ENCODE data around the gene UBE2C. TPM values are rescaled to one million over a fixed set of nuclear protein-coding genes. Genes with fewer than 3 reads are reported as not detected.

The UBE2C gene
- total RNA-seq, 1 experiment from 2014 or later = 268 TPM

DNA sequence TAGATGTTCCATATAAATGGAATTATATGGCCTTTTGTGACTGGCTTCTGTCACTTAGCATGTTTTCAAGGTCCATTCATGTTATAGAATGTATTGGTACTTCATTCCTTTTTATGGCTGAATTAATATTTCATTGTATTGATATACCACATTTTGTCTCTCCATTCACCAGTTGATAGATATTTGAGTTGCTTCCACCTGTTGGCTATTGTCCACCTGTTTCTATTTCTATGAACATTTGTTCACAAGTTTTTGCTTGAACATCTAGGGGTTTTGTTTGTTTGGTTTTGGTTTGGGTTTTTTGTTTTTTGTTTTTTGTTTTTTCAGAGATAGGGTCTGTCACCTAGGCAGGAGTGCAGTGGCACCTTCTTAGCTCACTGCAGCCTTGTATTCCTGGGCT lies 44.0 kb upstream of the UBE2C start:
- H3K27ac Mint-ChIP-seq = no peak overlapping the region; a peak in 2 of 7 replicates

More for the DNA sequence above, 44.0 kb upstream of the UBE2C start:
- Histone ChIP-seq H3K9me3 (ENCODE audit: control insufficient read depth, low read depth, low read length) (no peaks in the 10 kb centered on the region), H2AFZ (ENCODE audit: low read length) (no peak overlapping the region), H3T11ph (ENCODE audit: low read length) (no peak overlapping the region), H3K56ac (ENCODE audit: insufficient read length, low read depth, low read length) (no peak overlapping the region), H4K8ac (replicated peaks; ENCODE audit: insufficient read length, low read depth, low read length) (no peak overlapping the region), H3K27ac (ENCODE audit: insufficient read length, low read depth, low read length) (no peak overlapping the region), H3K4me2 (ENCODE audit: insufficient read depth, insufficient read length, low read length) (no peak overlapping the region), H3K4me1 (ENCODE audit: insufficient read depth, low read length) (peaks cover 7% of the 10 kb centered on the region; the same call in 1 of the 2 replicates), H3K27me3 (ENCODE audit: insufficient read depth, low read length) (no peaks in the 10 kb centered on the region), H3K23me2 (ENCODE audit: insufficient read length, low read depth, low read length, poor library complexity, severe bottlenecking) (no peaks in the 10 kb centered on the region), H4K91ac (ENCODE audit: insufficient read length, low read depth, low read length) (no peak overlapping the region), H2BK12ac (ENCODE audit: insufficient read length, low read depth, low read length) (no peak overlapping the region), H3K14ac (ENCODE audit: insufficient read depth, low read length) (no peak overlapping the region), H3K79me2 (ENCODE audit: insufficient read depth, low read length) (no peaks in the 10 kb centered on the region), H2BK20ac (ENCODE audit: low read depth, low read length, poor library complexity, severe bottlenecking) (no peak overlapping the region), H3K18ac (ENCODE audit: insufficient read length, low read depth, low read length) (no peak overlapping the region), H3K4ac (ENCODE audit: low read depth, low read length) (no peak overlapping the region), H2BK15ac (ENCODE audit: low read depth, low read length) (no peak overlapping the region), H3K23ac (ENCODE audit: insufficient read length, low read depth, low read length) (no peak overlapping the region), H2BK5ac (ENCODE audit: insufficient read length, low read length) (no peak overlapping the region), H2BK120ac (ENCODE audit: low read depth, low read length, poor library complexity, severe bottlenecking) (no peak overlapping the region), H4K20me1 (ENCODE audit: control insufficient read depth, insufficient read depth, insufficient read length) (no peaks in the 10 kb centered on the region), H3K79me1 (ENCODE audit: insufficient read depth, low read depth, low read length, poor library complexity, severe bottlenecking) (no peaks in the 10 kb centered on the region), H4K5ac (ENCODE audit: insufficient read length, low read depth, low read length) (no peak overlapping the region), H3K9ac (ENCODE audit: extremely low read depth, insufficient read length, low read length) (no peak overlapping the region), H2AK5ac (ENCODE audit: insufficient read length, low read length) (no peak overlapping the region)
- Mint-ChIP-seq H3K4me1 (peaks cover 13 to 15% of the 10 kb centered on the region in 2 experiments), H3K27me3 (ENCODE audit: low read depth) (peaks cover 1% of the 10 kb centered on the region), H3K36me3 (ENCODE audit: insufficient read depth in 1 of 3, low read depth in 3 of 3) (no peaks in the 10 kb centered on the region; a peak in 1 of 7 replicates), H3K9me3 (no peaks in the 10 kb centered on the region; a peak in 1 of 5 replicates), H3K4me3 (no peak overlapping the region)
- TF ChIP-seq, protein P1, sequence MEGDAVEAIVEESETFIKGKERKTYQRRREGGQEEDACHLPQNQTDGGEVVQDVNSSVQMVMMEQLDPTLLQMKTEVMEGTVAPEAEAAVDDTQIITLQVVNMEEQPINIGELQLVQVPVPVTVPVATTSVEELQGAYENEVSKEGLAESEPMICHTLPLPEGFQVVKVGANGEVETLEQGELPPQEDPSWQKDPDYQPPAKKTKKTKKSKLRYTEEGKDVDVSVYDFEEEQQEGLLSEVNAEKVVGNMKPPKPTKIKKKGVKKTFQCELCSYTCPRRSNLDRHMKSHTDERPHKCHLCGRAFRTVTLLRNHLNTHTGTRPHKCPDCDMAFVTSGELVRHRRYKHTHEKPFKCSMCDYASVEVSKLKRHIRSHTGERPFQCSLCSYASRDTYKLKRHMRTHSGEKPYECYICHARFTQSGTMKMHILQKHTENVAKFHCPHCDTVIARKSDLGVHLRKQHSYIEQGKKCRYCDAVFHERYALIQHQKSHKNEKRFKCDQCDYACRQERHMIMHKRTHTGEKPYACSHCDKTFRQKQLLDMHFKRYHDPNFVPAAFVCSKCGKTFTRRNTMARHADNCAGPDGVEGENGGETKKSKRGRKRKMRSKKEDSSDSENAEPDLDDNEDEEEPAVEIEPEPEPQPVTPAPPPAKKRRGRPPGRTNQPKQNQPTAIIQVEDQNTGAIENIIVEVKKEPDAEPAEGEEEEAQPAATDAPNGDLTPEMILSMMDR (conservative IDR thresholded peaks at IDR 0.05) = no peak
- DNase-seq = no peak
